ENCODE results near the gene GRIN2C.

The GRIN2C gene

DNA sequence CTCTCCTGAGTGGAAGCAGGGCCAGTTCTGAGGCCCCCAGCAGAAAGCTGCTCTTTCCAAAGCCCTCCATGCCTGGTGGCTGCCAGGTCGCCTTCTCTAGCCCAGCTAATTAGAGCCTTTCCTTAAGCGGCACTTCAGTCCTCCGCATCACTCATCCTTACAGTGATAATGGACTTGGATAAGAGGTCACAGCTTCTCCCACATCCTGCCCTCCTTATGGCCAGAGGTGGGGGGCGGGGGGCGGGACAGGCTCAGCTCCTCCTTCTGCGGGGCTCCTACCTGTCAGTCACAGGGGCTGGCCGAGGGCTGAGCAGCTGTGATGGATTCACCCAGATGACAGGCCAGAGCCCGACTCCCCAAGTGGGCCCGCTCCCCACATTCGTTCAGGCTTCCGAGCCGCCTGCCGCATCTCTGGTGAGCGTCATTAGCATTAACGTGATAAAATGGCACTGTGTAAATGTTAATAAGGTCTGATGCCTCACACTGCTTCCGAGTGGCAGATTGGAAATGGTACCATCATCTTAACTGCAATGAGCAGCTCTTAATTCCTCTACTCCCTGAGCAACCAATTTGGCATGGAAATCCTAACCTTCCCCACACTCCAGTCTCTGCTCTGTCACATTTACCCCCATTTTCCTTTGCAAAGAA, 41.3 kb downstream of the GRIN2C start:
- no peak for DNase-seq

- no peak for DNase-seq
These were observed 42.6 kb downstream of the GRIN2C start for GRCh38 chr17:74816905-74817620.

DNA sequence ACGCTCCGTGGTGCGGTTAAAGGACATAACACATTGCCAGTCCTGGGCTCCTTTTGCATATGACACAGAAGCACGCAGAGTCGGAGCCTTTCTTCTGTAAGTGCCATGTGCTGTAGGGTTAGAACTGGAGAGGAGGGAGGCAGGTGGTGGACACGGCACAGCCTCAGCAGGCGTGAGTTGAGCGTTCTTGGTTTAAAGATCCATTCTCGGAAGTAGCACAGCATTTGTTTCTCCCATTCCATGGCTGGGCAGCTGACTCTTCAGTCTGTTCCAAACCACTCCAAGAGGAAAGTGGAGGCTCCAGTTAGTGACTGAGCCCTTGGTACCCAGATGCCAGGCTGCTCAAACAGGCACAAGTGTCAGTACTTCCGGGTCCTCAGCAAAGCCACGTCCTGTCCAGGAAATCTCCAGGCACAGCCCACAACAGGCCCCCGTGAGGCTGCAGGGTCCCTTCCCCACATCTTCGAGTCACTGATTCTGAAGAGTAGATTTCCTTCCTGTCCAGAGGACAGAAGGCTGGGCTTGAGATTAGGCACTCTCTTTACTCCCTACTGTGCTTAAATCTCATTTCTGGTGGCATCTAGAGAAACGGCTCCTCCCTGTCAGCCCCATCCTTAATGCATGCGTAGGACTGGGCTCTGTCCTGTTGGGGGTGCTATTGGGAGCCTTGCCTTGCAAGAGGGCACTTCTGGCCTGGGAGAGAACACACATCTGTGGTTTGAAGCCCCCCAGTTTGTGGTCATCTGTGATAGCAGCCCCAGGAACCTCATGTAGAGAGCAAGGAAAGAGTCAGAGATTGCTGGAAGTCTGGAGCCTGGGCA, 43.9 kb downstream of the GRIN2C start:
- DNase-seq, result no peak

DNA sequence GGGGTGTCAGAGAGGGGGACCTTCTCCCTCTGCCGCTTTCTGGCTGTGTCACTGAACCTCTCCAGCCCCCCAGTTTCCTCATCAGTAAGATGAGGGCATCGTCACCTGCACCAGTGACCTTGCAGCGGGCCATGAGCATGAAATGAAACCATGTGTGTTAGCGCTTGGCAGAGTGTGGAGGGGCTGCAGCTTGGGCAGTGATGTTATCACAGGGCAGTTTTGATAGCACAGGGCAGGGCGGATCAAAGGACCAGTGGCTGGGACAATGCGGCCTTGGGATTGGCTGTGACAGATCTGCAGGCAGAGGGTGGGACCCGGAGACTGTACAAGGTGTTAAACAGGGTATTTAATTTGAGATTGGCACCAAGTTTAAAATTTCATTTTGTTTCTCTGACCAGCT, 44.6 kb downstream of the GRIN2C start:
- no peak for DNase-seq

GRCh38 chr17:74814453-74814852, 45.2 kb downstream of the GRIN2C start:
- no peak for DNase-seq

DNA sequence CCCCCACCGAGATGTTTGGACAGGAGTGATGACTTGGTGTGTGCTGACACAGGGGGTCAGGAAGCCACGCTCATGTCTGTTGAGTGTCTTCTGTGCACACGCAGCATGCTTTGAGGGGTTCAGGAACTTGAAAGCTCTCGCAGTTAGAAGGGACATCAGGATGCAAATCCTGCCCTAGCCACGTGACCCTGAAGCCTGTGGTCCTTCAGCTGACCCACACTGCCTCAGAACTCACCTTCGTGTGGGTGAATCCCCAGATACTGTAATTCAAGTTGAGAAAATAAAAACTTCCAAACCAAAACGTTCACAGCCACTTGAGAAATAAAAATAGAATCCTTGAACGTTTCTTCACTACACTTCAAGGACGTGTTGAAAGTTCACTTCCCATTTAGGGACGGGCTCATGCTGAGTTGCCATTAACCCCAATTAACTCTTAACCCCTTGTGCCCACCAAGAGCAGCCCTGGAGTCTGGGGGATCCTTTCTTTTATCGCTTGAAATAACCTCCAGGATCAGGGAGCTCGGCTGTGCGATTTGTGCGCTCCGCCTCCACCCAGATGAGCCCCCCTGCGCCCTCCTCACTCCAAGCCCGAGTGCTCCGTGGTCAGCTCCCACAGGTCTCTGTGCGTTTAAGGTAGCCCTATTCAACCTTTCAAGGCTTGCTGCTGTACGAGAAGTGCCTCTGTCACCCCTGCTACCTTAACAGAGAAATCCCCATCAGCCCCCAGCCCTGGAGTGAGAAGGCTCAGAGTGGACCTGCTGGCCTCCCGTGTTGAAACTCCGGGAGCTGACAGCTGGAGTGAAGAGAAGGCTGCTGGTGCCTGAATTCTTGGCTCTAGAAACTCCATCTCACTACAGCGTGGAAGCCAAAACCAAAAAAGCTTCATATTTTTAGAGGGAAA, 47.3 kb downstream of the GRIN2C start:
- no peak for DNase-seq

DNA sequence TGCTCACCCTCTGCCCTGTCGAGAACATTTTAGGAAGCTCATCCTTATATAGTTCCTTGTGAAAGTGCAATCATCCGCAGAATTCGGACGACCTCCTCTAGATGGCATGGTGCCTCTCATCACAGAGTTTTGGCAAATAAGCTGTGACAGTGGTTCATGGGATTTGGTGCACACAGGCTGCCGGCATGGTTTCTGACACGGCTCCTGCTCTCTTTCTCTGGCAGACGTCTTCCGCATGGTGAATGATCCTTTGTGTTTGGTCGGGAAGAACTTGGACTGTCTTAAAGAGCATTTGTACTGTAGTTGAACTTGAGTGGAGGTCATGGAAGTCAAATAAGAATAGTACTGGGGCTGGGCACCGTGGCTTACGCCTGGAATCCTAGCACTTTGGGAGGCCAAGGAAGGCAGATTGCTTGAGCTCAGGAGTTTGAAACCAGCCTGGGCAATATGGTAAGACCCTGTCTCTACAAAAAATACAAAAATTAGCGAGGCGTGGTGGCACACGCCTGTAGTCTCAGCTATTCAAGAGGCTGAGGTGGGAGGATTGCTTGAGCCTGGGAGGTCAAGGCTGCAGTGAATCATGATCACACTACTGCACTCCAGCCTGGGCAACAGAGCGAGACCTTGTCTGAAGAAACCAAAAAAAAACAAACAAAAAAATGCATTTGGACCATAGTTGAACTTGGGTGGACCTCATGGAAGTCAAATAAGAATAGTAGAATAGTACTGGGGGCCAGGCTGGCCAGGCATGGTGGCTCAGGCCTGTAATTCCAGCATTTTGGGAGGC, 48.8 kb downstream of the GRIN2C start:
- DNase-seq, result no peak

GRCh38 chr17:74808714-74809430, 50.8 kb downstream of the GRIN2C start:
- no peak for DNase-seq

GRCh38 chr17:74807925-74808324, 51.8 kb downstream of the GRIN2C start:
- no peak for DNase-seq

- DNase-seq, result no peak
These were observed 52.2 kb downstream of the GRIN2C start for GRCh38 chr17:74807441-74807840.

DNA sequence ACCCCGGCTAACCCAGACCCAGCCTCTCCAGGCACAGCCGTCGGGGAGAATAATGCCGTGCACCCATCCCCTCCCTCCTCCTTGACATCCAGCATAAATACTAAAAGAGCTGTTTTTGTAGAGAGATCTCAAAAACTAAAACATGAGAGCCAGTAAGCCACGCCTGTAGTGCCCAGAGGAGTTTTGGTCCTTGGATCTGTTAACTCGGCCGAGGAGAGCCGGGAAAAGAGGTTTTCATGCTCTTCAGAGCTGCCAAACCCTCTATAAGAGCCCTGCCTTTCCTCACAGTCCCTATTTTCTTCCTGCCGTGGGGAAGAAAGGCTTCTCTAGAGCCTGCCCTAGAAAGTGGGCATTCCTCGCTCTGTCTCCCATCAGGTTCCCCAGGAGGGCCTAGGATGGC, 53.4 kb downstream of the GRIN2C start:
- DNase-seq, result no peak

DNA sequence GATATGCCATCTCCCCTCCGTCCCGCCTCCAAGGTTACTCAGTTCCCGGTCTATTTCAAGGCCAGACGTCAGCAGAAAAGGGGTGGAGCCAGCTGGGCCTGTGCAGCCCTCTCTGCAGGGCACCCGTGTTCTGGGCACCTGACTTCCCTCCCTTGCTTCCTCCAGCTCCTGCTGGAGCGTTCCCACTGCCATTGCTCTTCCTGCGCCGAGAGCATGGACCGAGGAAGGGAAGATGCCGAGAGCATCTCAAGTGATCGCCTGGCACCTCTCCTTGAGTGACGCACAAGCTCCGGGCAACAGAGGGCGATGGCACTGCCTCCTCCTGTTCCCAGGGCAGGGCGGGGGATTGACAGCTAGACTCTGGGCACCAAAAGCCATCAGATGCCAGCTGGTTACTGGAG, 54.1 kb downstream of the GRIN2C start:
- no peak for DNase-seq

DNA sequence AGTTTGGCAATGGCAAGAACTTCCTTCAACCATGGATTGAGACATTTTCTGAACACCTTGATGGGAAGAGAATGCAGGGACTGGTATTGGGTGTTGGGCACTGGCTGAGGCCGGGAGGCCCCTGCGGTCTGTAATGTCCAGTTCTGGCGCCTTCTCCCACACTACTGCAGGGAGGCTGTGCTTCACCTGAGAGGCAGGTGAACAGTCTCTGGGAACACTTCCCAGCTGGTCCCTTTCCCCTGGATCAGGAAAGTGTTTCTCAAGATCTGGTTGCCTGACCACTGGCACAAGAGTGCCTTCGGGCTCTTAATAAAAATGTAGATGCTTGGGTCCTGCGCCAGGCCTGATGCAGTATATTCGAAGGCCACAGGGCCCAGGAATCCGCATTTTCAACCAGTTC, 55.0 kb downstream of the GRIN2C start:
- DNase-seq, result no peak

- DNase-seq, result no peak
These were observed 55.7 kb downstream of the GRIN2C start for GRCh38 chr17:74803971-74804370.

DNA sequence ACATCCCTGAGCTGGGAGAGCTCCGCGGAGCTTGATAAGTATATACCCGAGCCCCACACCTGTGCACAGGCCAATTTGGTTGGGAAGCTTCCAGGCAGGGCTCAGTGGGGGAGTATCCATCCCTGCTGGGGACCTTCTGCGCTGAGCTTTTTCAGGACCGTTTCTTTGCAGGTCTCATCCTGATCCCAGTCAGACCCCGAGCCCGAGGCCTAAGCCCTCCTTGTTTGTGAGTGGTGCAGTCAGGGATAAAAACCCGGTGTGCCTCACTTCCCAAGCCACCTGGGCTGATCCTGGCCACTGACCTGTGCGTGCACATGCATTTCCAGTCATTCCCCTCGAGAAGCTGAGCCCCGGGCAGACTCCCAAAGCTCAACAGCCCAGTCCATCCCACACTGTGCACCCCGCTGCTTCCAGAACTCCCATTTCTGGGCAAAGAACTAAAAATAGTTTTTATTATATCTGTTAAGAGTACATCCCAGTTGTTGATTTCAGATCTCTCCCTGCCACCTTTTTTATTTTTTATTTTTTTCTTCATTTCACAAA, 56.2 kb downstream of the GRIN2C start:
- DNase-seq, result no peak

- no peak for DNase-seq
These were observed 57.8 kb downstream of the GRIN2C start for GRCh38 chr17:74801896-74802295.

DNA sequence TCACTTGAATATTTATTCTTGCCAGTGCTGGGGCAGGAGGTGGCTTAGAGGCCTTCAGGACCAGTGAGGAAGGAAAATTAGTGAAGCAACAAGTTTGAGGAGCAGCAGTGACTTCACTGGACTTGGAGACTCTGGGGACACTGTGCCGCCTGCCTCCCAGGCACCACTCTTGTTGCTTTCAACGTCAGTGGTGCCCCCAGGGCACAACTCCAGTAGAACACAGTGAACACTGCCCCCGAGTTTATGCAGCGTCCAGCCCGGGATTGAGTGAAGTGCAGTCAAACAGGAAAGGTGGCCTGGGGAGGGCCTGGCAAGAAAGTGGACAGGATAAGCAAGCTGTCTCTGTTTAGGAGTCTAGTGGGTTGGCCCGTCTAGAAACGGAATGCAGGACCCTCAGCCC, 59.2 kb downstream of the GRIN2C start:
- no peak for DNase-seq

DNA sequence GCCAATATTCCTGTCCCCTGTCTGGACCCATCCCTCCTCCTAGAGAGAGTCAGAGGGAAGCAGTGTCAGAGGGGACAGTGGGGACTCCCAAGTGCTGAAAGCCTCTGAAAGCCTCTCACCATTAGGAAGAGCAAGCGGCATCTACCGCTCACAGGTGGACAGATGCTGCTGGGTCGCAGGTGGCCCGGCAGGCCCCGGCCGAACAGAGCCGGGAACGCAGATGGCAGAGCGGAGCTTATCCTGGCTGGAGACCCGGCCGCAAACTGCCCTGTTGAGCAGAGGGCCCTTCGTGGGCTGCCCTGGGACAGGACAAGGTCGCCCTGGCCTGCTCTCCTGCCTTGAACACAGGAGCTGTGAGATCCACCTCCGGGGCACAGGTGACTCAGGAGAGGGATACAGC, 60.6 kb downstream of the GRIN2C start:
- DNase-seq, result no peak

GRCh38 chr17:74798239-74798707, 61.4 kb downstream of the GRIN2C start:
- no peak for DNase-seq

GRCh38 chr17:74797824-74798223, 61.9 kb downstream of the GRIN2C start:
- no peak for DNase-seq

DNA sequence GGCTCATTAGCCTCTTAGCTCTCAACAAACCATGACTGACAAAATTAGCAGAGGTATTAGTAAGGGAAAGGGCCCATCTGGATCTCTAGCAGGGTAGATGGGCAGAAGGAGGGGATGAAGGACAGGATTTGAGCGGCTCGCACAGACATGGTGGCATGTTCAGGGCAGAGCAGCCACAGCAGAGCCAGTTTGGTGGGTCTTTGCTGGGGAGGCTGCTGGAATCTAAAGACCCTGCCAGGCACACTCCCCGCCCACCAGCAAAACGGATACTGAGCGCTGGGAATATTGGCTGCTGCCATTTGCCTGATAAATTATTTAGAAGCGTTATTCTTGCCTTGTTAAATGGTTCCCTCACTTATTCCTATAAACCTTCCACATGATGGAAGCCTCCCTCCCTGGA, 62.8 kb downstream of the GRIN2C start:
- DNase-seq, result no peak
